GM12878 (cell line): ENCODE results near the gene FBXO27. TPM values are rescaled to one million over a fixed set of nuclear protein-coding genes. Genes with fewer than 3 reads are reported as not detected.

Experiments used
- ATAC-seq: fragments of 200-7000 bp; cut with Tn5 transposase; 3 replicates; pipeline ENCODE4 v1.9.1; 2020; ENCODE audit warnings: mild to moderate bottlenecking, moderate library complexity
- BruUV-seq: library from RNA; stranded (reverse); fragments of 400-500 nt; replicated peaks from 2 replicates; lab custom pipeline; 2021; lab: Mats Ljungman, UMichigan
- CTCF ChIA-PET: fragments of 300-600 bp; sonication (Branson Sonifier 250); formaldehyde crosslinking; extraction: SDS; loops from one replicate; lab custom pipeline; 2021; ENCODE audit warnings: inconsistent platforms; lab: Yijun Ruan, JAX
- POLR2A ChIA-PET: fragments of 350-600 bp; formaldehyde crosslinking; extraction: SDS; loops from one replicate; lab custom pipeline; 2021; ENCODE audit warnings: inconsistent platforms; lab: Charles Lee
- RAD21 ChIA-PET: fragments of 300-600 bp; sonication (Branson Sonifier 250); formaldehyde crosslinking; loops from one replicate; lab custom pipeline; 2023; ENCODE audit warnings: antibody characterized with exemption; ENCODE audit not compliant: unreplicated experiment; lab: Charles Lee
- SMC1A ChIA-PET: fragments of 300-600 bp; sonication (Branson Sonifier 250); formaldehyde crosslinking; loops from one replicate; lab custom pipeline; 2023; ENCODE audit not compliant: unreplicated experiment, uncharacterized antibody; lab: Charles Lee
- DNase-seq: peaks from one replicate; pipeline ENCODE4 v3.0.0-alpha.2; 2011; ENCODE audit warnings: low read depth, low spot score
- FAIRE-seq: peaks from 3 replicates; lab custom pipeline; 2011; peaks lifted over from hg19 to GRCh38; lab: Jason Lieb, UNC
- H2AFZ ChIP-seq: 2 replicates; pipeline ENCODE4 v1.6.0; 2011; ENCODE audit warnings: low read depth, low read length, control low read depth; ENCODE audit not compliant: control insufficient read depth
- H3K27ac ChIP-seq: 2 replicates; pipeline ENCODE4 v1.5.1; 2011; ENCODE audit warnings: control low read depth; ENCODE audit not compliant: control insufficient read depth, insufficient read depth
- H3K27me3 ChIP-seq, 2 experiments: replicated peaks in 1 of 2; 2 replicates each; pipeline versions ENCODE4 v1.6.0 to v1.6.1; 2011; ENCODE audit warnings: low read length in 1 of 2; ENCODE audit not compliant: control insufficient read depth in 2 of 2, insufficient read depth in 2 of 2
- H3K36me3 ChIP-seq, 2 experiments: 2 replicates each; pipeline ENCODE4 v1.5.1; 2011; ENCODE audit warnings: low read length in 1 of 2; ENCODE audit not compliant: control insufficient read depth in 2 of 2, insufficient read depth in 2 of 2
- H3K4me1 ChIP-seq: 2 replicates; pipeline ENCODE4 v1.6.1; 2011; ENCODE audit warnings: mild to moderate bottlenecking, low read length, moderate library complexity, mixed read lengths; ENCODE audit not compliant: control insufficient read depth, insufficient read depth
- H3K4me2 ChIP-seq: 2 replicates; pipeline ENCODE4 v1.6.0; 2011; ENCODE audit warnings: control low read depth; ENCODE audit not compliant: control insufficient read depth, insufficient read depth
- H3K4me3 ChIP-seq: fragments of 200-600 bp; sonication (generic); 2 replicates; pipeline ENCODE4 v1.5.1; 2016
- H3K79me2 ChIP-seq: 2 replicates; pipeline ENCODE4 v1.6.0; 2011; ENCODE audit warnings: low read length; ENCODE audit not compliant: control insufficient read depth, insufficient read depth
- H3K9ac ChIP-seq: 2 replicates; pipeline ENCODE4 v1.8.0; 2011; ENCODE audit warnings: low read length, control low read depth, mixed read lengths; ENCODE audit not compliant: control insufficient read depth, insufficient read depth
- H3K9me3 ChIP-seq: replicated peaks from 3 replicates; pipeline ENCODE4 v1.5.1; 2011; ENCODE audit warnings: mild to moderate bottlenecking, low read length; ENCODE audit not compliant: control insufficient read depth, insufficient read depth
- H4K20me1 ChIP-seq: 2 replicates; pipeline ENCODE4 v1.6.0; 2011; ENCODE audit not compliant: control insufficient read depth, insufficient read depth
- BHLHE40 ChIP-seq, 2 experiments: fragments of 450-650 bp in 1 of 2; IDR thresholded peaks; 2 replicates each; pipeline ENCODE4 v1.6.1; 2011 to 2017; ENCODE audit warnings: low read depth in 2 of 2, borderline replicate concordance in 1 of 2, improper control_type of control experiment in 1 of 2, low read length in 1 of 2, mild to moderate bottlenecking in 1 of 2
- BRCA1 ChIP-seq: IDR thresholded peaks from 2 replicates; pipeline ENCODE4 v1.6.1; 2011; ENCODE audit warnings: low read depth, low read length, improper control_type of control experiment
- CBX5 ChIP-seq: sonication (generic); IDR thresholded peaks from 2 replicates; pipeline ENCODE4 v1.6.1; 2016; ENCODE audit warnings: low read depth, moderate library complexity, mild to moderate bottlenecking, inconsistent platforms
- CHD1 ChIP-seq: IDR thresholded peaks from 2 replicates; pipeline ENCODE4 v1.6.1; 2012; ENCODE audit warnings: low read depth, low read length, improper control_type of control experiment
- DPF2 ChIP-seq: fragments of 450-650 bp; IDR thresholded peaks from 2 replicates; pipeline ENCODE4 v1.6.1; 2017; ENCODE audit warnings: mild to moderate bottlenecking
- JUND ChIP-seq: IDR thresholded peaks from 2 replicates; pipeline ENCODE4 v1.6.1; 2012; ENCODE audit warnings: low read depth, mild to moderate bottlenecking, low read length, improper control_type of control experiment, moderate library complexity
- MTA3 ChIP-seq: IDR thresholded peaks from 2 replicates; pipeline ENCODE4 v1.6.1; 2012; ENCODE audit warnings: low read length, inconsistent platforms, borderline replicate concordance
- MYB ChIP-seq: fragments of 150-350 bp; IDR thresholded peaks from 2 replicates; pipeline ENCODE4 v1.6.1; 2014; ENCODE audit warnings: mild to moderate bottlenecking, low read depth, low read length, borderline replicate concordance
- NR2C2 ChIP-seq: IDR thresholded peaks from 2 replicates; pipeline ENCODE4 v1.6.1; 2011; ENCODE audit warnings: borderline replicate concordance, low read depth; ENCODE audit not compliant: control insufficient read depth, insufficient read length
- NRF1 ChIP-seq: conservative IDR thresholded peaks from 2 replicates; pipeline ENCODE4 v1.6.1; 2011; ENCODE audit warnings: mild to moderate bottlenecking, low read depth, low read length, improper control_type of control experiment
- POU2F2 ChIP-seq: IDR thresholded peaks from 3 replicates; pipeline ENCODE4 v1.6.1; 2011; ENCODE audit warnings: low read depth, mild to moderate bottlenecking, low read length, borderline replicate concordance
- SMARCA5 ChIP-seq: fragments of 450-650 bp; IDR thresholded peaks from 2 replicates; pipeline ENCODE4 v1.6.1; 2017; ENCODE audit warnings: mild to moderate bottlenecking
- TAF1 ChIP-seq: IDR thresholded peaks from 2 replicates; pipeline ENCODE4 v1.6.1; 2011; ENCODE audit warnings: mild to moderate bottlenecking, low read depth, low read length, borderline replicate concordance
- TCF3 ChIP-seq: IDR thresholded peaks from 2 replicates; pipeline ENCODE4 v1.6.1; 2012; ENCODE audit warnings: low read depth, mild to moderate bottlenecking, low read length, borderline replicate concordance; ENCODE audit not compliant: insufficient read depth
- YBX1 ChIP-seq: fragments of 450-650 bp; IDR thresholded peaks from 2 replicates; pipeline ENCODE4 v1.6.1; 2016; ENCODE audit warnings: antibody characterized with exemption
- ZNF384 ChIP-seq: IDR thresholded peaks from 2 replicates; pipeline ENCODE4 v1.6.1; 2012; ENCODE audit warnings: low read depth, mild to moderate bottlenecking, low read length, improper control_type of control experiment, borderline replicate concordance
- ZZZ3 ChIP-seq: IDR thresholded peaks from 2 replicates; pipeline ENCODE4 v1.6.1; 2011; ENCODE audit warnings: low read depth; ENCODE audit not compliant: control insufficient read depth, insufficient read length
- WGBS: methylation state at CpG from one replicate; pipeline ENCODE4 v1.1.6; 2016; ENCODE audit warnings: low lambda C conversion rate; ENCODE audit not compliant: insufficient replicate concordance, insufficient coverage; ENCODE audit errors: missing lambda C conversion rate; 5-methylcytosine and 5-hydroxymethylcytosine counted together
- in situ Hi-C: fragments of 300-500 bp; cut with MboI; formaldehyde crosslinking; loops from 9 replicates; pipeline ENCODE4 v1.14.3; 2018; ENCODE audit warnings: mixed read lengths
- intact Hi-C: fragments of 100-400 bp; cut with micrococcal nuclease; formaldehyde crosslinking; loops from one replicate; pipeline ENCODE4 v1.14.2; 2022; ENCODE audit not compliant: unreplicated experiment
- polyA plus RNA-seq, 11 experiments: library from polyadenylated mRNA; depleted of rRNA in 4 of 11; unstranded in 6 of 11; stranded (reverse) in 5 of 11; fragments of >200 nt; fragmentation: Nextera tagmentation in 4 of 11; fragmentation: Illumina TruSeq in 1 of 11; extraction: Ambion mirVana in 4 of 11; extraction: Trizol in 1 of 11; gene quantifications; 1 replicate in 1 of 11; 2 replicates in 10 of 11; pipeline versions ENCODE4 v1.2.1 to v1.2.3, GENCODE V29; 2011 to 2016; ENCODE audit warnings: inconsistent platforms in 2 of 11, missing spikeins in 2 of 11, low read depth in 1 of 11
- total RNA-seq, 4 experiments: library from RNA; depleted of rRNA in 3 of 4; stranded (reverse); fragments of >200 nt in 3 of 4; fragmentation: Illumina TruSeq in 1 of 4; extraction: Trizol in 1 of 4; gene quantifications; 2 replicates each; pipeline versions ENCODE4 v1.2.1 to v1.2.3, GENCODE V29; 2013 to 2021
- TF ChIP-seq, protein P1 (sequence below): fragments of 450-650 bp; IDR thresholded peaks from 2 replicates; pipeline ENCODE4 v1.6.1; 2018; ENCODE audit warnings: borderline replicate concordance, mild to moderate bottlenecking; ENCODE audit not compliant: partially characterized antibody
- TF ChIP-seq, protein P2 (sequence below): fragments of 450-650 bp; formaldehyde crosslinking; IDR thresholded peaks from 2 replicates; pipeline ENCODE4 v1.4.0; 2020; ENCODE audit warnings: mild to moderate bottlenecking, moderate library complexity
- TF ChIP-seq, protein P3 (sequence below): IDR thresholded peaks from 2 replicates; pipeline ENCODE4 v1.6.1; 2011; ENCODE audit warnings: borderline replicate concordance, low read depth, mild to moderate bottlenecking, moderate library complexity, mixed read lengths, low read length; ENCODE audit not compliant: insufficient read depth; ENCODE audit errors: extremely low read length

The FBXO27 gene
- total and polyA plus RNA-seq, 10 of the 15 experiments (the other 5 are each of a cell fraction or from before 2014, with no cell fraction given) = 3.1 to 15.4 (median 7.1) TPM

DNA sequence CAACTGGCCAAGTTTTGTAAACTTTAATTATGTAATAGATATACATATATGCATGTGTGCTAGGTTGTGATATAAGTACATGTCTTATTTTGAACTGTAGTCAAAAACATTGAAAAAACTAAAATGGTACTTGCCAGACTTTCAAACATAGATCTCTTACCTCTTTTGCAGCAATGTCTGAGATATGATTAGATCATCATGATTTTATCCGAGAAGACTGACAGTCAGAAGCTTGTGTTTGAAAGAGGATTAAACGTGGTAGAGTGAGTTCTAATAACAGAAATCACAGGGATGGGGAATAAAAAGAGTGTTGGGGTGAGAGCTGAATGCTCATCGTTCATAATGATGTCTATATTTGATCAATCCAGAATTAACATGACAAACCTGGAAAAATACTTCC lies 33.6 kb upstream of the FBXO27 start:
- no peak overlapping the region for H3K27ac ChIP-seq
- no peaks in the 10 kb centered on the region for H3K36me3 ChIP-seq
- ChIA-PET POLR2A (no interaction called here), CTCF (no interaction called here), RAD21 (no interaction called here), SMC1A (no interaction called here)
- TF ChIP-seq, protein P1, sequence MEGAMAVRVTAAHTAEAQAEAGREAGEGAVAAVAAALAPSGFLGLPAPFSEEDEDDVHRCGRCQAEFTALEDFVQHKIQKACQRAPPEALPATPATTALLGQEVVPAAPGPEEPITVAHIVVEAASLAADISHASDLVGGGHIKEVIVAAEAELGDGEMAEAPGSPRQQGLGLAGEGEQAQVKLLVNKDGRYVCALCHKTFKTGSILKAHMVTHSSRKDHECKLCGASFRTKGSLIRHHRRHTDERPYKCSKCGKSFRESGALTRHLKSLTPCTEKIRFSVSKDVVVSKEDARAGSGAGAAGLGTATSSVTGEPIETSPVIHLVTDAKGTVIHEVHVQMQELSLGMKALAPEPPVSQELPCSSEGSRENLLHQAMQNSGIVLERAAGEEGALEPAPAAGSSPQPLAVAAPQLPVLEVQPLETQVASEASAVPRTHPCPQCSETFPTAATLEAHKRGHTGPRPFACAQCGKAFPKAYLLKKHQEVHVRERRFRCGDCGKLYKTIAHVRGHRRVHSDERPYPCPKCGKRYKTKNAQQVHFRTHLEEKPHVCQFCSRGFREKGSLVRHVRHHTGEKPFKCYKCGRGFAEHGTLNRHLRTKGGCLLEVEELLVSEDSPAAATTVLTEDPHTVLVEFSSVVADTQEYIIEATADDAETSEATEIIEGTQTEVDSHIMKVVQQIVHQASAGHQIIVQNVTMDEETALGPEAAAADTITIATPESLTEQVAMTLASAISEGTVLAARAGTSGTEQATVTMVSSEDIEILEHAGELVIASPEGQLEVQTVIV = no peak
- TF ChIP-seq NRF1 (no peak), JUND (no peak), BRCA1 (no peak), CHD1 (no peak), DPF2 (no peak), TAF1 (no peak), MYB (no peak), MTA3 (no peak), SMARCA5 (no peak), CBX5 (no peak), YBX1 (no peak), NR2C2 (no peak), POU2F2 (no peak), ZNF384 (no peak), ZZZ3 (no peak), TCF3 (no peak), BHLHE40 (IDR thresholded peaks at IDR 0.05; ENCODE audit: borderline replicate concordance in 1 of 2, low read depth in 2 of 2, low read length in 1 of 2) (no peak)
- TF ChIP-seq, protein P2, sequence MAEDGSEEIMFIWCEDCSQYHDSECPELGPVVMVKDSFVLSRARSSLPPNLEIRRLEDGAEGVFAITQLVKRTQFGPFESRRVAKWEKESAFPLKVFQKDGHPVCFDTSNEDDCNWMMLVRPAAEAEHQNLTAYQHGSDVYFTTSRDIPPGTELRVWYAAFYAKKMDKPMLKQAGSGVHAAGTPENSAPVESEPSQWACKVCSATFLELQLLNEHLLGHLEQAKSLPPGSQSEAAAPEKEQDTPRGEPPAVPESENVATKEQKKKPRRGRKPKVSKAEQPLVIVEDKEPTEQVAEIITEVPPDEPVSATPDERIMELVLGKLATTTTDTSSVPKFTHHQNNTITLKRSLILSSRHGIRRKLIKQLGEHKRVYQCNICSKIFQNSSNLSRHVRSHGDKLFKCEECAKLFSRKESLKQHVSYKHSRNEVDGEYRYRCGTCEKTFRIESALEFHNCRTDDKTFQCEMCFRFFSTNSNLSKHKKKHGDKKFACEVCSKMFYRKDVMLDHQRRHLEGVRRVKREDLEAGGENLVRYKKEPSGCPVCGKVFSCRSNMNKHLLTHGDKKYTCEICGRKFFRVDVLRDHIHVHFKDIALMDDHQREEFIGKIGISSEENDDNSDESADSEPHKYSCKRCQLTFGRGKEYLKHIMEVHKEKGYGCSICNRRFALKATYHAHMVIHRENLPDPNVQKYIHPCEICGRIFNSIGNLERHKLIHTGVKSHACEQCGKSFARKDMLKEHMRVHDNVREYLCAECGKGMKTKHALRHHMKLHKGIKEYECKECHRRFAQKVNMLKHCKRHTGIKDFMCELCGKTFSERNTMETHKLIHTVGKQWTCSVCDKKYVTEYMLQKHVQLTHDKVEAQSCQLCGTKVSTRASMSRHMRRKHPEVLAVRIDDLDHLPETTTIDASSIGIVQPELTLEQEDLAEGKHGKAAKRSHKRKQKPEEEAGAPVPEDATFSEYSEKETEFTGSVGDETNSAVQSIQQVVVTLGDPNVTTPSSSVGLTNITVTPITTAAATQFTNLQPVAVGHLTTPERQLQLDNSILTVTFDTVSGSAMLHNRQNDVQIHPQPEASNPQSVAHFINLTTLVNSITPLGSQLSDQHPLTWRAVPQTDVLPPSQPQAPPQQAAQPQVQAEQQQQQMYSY (CRISPR knock-in tag) = no peak
- TF ChIP-seq, protein P3, sequence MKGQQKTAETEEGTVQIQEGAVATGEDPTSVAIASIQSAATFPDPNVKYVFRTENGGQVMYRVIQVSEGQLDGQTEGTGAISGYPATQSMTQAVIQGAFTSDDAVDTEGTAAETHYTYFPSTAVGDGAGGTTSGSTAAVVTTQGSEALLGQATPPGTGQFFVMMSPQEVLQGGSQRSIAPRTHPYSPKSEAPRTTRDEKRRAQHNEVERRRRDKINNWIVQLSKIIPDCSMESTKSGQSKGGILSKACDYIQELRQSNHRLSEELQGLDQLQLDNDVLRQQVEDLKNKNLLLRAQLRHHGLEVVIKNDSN = no peak
- no TSS peak for BruUV-seq
- ATAC-seq (no peak), DNase-seq (no peak), FAIRE-seq (no peak)
- no peaks in the 10 kb centered on the region for H3K4me1 ChIP-seq
- no peak overlapping the region for H3K4me3 ChIP-seq
- no peak overlapping the region for H3K9ac ChIP-seq
- intact Hi-C loops (no loop called here), in situ Hi-C loops (no loop called here)
- H4K20me1 ChIP-seq = no peaks in the 10 kb centered on the region
- H3K79me2 ChIP-seq = no peaks in the 10 kb centered on the region
- WGBS = 22% methylated on average over 3 of the region's 3 CpGs
- no peak overlapping the region for H3K4me2 ChIP-seq
- no peaks in the 10 kb centered on the region for H3K9me3 ChIP-seq
- no peak overlapping the region for H2AFZ ChIP-seq
- H3K27me3 ChIP-seq = no peaks in the 10 kb centered on the region
